SU-DHL-6 (cell line): ENCODE data around the gene NEB.

ENCODE experiments used
- H2AFZ ChIP-seq: fragments of 200-600 bp; sonication (generic); 2 replicates; pipeline ENCODE4 v1.6.1; 2014; ENCODE audit warnings: low read depth, mild to moderate bottlenecking, moderate library complexity, mixed read lengths, antibody characterized with exemption, low read length; ENCODE audit not compliant: severe bottlenecking
- H3F3A ChIP-seq: fragments of 200-600 bp; shearing (Covaris generic); 2 replicates; pipeline ENCODE4 v1.6.0; 2016; ENCODE audit warnings: antibody characterized with exemption, mild to moderate bottlenecking; ENCODE audit not compliant: insufficient read depth
- H3K27ac ChIP-seq: fragments of 200-600 bp; sonication (generic); 2 replicates; pipeline ENCODE4 v1.5.1; 2016; ENCODE audit warnings: low read depth, mild to moderate bottlenecking, low read length, moderate library complexity, mixed read lengths
- H3K27me3 ChIP-seq: fragments of 200-600 bp; sonication (generic), shearing (Covaris generic); 2 replicates; pipeline ENCODE4 v1.6.0; 2014; ENCODE audit warnings: mild to moderate bottlenecking, low read length
- H3K36me3 ChIP-seq: fragments of 200-600 bp; sonication (generic); 2 replicates; pipeline ENCODE4 v1.6.1; 2014; ENCODE audit warnings: mild to moderate bottlenecking, low read length, mixed read lengths
- H3K4me2 ChIP-seq: fragments of 300-600, 200-600 bp; shearing (Covaris generic), sonication (generic); 2 replicates; pipeline ENCODE4 v1.6.0; 2014; ENCODE audit warnings: low read length, low read depth, mild to moderate bottlenecking; ENCODE audit not compliant: poor library complexity, severe bottlenecking
- H3K4me3 ChIP-seq: fragments of 200-600 bp; sonication (generic); 2 replicates; pipeline ENCODE4 v1.5.1; 2014; ENCODE audit warnings: antibody characterized with exemption, low read length, mild to moderate bottlenecking, mixed read lengths; ENCODE audit not compliant: insufficient read depth, poor library complexity, severe bottlenecking
- H3K79me2 ChIP-seq: fragments of 200-600 bp; sonication (generic); 2 replicates; pipeline ENCODE4 v1.6.1; 2014; ENCODE audit warnings: mild to moderate bottlenecking, low read length, moderate library complexity; ENCODE audit not compliant: insufficient read depth
- H3K9ac ChIP-seq: fragments of 200-600 bp; sonication (generic); 2 replicates; pipeline ENCODE4 v1.7.0; 2014; ENCODE audit warnings: mild to moderate bottlenecking, low read length
- H3K9me2 ChIP-seq: fragments of 200-600 bp; sonication (generic); replicated peaks from 2 replicates; pipeline ENCODE4 v1.6.1; 2014; ENCODE audit warnings: low read length; ENCODE audit not compliant: insufficient read depth
- H3K9me3 ChIP-seq: fragments of 200-600 bp; sonication (generic); 2 replicates; pipeline ENCODE4 v1.6.1; 2014; ENCODE audit warnings: low read length, mixed read lengths; ENCODE audit not compliant: insufficient read depth
- H4K20me1 ChIP-seq: fragments of 200-600 bp; sonication (generic); 2 replicates; pipeline ENCODE4 v1.6.1; 2014; ENCODE audit warnings: low read depth, mild to moderate bottlenecking, antibody characterized with exemption, low read length, moderate library complexity, mixed read lengths
- CTCF ChIP-seq: fragments of 200-600 bp; sonication (generic); IDR thresholded peaks from one replicate; pipeline ENCODE4 v1.5.1; 2017; ENCODE audit warnings: antibody characterized with exemption, mild to moderate bottlenecking, low read length, moderate library complexity; ENCODE audit not compliant: insufficient read depth, poor library complexity, severe bottlenecking
- EZH2phosphoT487 ChIP-seq: fragments of 200-600 bp; sonication (generic), shearing (Covaris generic); conservative IDR thresholded peaks from 2 replicates; pipeline ENCODE4 v1.6.1; 2018; ENCODE audit warnings: mild to moderate bottlenecking, antibody characterized with exemption, low read length, moderate library complexity, mixed read lengths

Gene NEB

GRCh38 chr2:151770995-151771394, 36.7 kb upstream of the NEB start:
- no peaks in the 10 kb centered on the region for H3K9me2 ChIP-seq
- H3K27me3 ChIP-seq: no peaks in the 10 kb centered on the region
- no peaks in the 10 kb centered on the region for H3K79me2 ChIP-seq
- TF ChIP-seq EZH2phosphoT487 (no peak), CTCF (no peak)
- H2AFZ ChIP-seq: no peak overlapping the region
- peak overlapping the region; percentile 44 for H3K27ac ChIP-seq
- no peaks in the 10 kb centered on the region for H4K20me1 ChIP-seq
- peaks cover 7% of the 10 kb centered on the region; the same call in 1 of the 2 replicates for H3F3A ChIP-seq
- no peaks in the 10 kb centered on the region for H3K9me3 ChIP-seq
- 0 out of 2 replicates have a peak, but pooled peaks cover 4% of the 10 kb centered on the region for H3K36me3 ChIP-seq
- no peak overlapping the region for H3K4me3 ChIP-seq
- peak overlapping the region; percentile 32 for H3K4me2 ChIP-seq
- no peak overlapping the region for H3K9ac ChIP-seq

- Histone ChIP-seq H4K20me1 (no peaks in the 10 kb centered on the region), H3K27me3 (no peaks in the 10 kb centered on the region), H3F3A (peaks cover 7% of the 10 kb centered on the region; the same call in 1 of the 2 replicates), H3K36me3 (0 out of 2 replicates have a peak, but pooled peaks cover 4% of the 10 kb centered on the region), H3K27ac (no peak overlapping the region), H3K9ac (no peak overlapping the region), H2AFZ (no peak overlapping the region), H3K4me2 (no peak overlapping the region), H3K9me3 (no peaks in the 10 kb centered on the region), H3K79me2 (no peaks in the 10 kb centered on the region), H3K9me2 (no peaks in the 10 kb centered on the region), H3K4me3 (no peak overlapping the region)
- TF ChIP-seq CTCF: no peak
- no peak for TF ChIP-seq EZH2phosphoT487
Measured at GRCh38 chr2:151769606-151770005, 35.3 kb upstream of the NEB start.

GRCh38 chr2:151767536-151767935, 33.3 kb upstream of the NEB start:
- H3K36me3 ChIP-seq: no peaks in the 10 kb centered on the region
- no peak overlapping the region for H3K27ac ChIP-seq
- TF ChIP-seq EZH2phosphoT487 (no peak), CTCF (no peak)
- H4K20me1 ChIP-seq: no peaks in the 10 kb centered on the region
- H3K4me2 ChIP-seq: no peak overlapping the region
- H3K9me2 ChIP-seq: no peaks in the 10 kb centered on the region
- H3F3A ChIP-seq: peaks cover 6% of the 10 kb centered on the region; the same call in 1 of the 2 replicates
- H3K9me3 ChIP-seq: no peaks in the 10 kb centered on the region
- no peak overlapping the region for H2AFZ ChIP-seq
- no peaks in the 10 kb centered on the region for H3K79me2 ChIP-seq
- no peak overlapping the region for H3K4me3 ChIP-seq
- no peak overlapping the region for H3K9ac ChIP-seq
- no peaks in the 10 kb centered on the region for H3K27me3 ChIP-seq
